H1 (cell line): Measurements from ENCODE around the gene MBNL1. TPM values are rescaled to one million over a fixed set of nuclear protein-coding genes. Genes with fewer than 3 reads are reported as not detected.

ENCODE experiments used
- CTCF ChIA-PET: fragments of 300-600 bp; sonication (Branson Sonifier 250); formaldehyde crosslinking; loops from one replicate; lab custom pipeline; 2021; ENCODE audit not compliant: partially characterized antibody; lab: Charles Lee
- POLR2A ChIA-PET: fragments of 300-600 bp; sonication (Branson Sonifier 250); formaldehyde crosslinking; loops from one replicate; lab custom pipeline; 2021; ENCODE audit warnings: inconsistent platforms; ENCODE audit not compliant: partially characterized antibody; lab: Charles Lee
- DNase-seq, 2 experiments: peaks; one replicate each; pipeline versions ENCODE4 v3.0.0 to v3.0.0-alpha.2; 2010 to 2022; ENCODE audit warnings: low spot score in 2 of 2, low read depth in 1 of 2, mixed read lengths in 1 of 2
- FAIRE-seq: peaks from 2 replicates; lab custom pipeline; 2011; peaks lifted over from hg19 to GRCh38; lab: Jason Lieb, UNC
- H2AFZ ChIP-seq: 2 replicates; pipeline ENCODE4 v1.8.1; 2012; ENCODE audit warnings: low read length, inconsistent platforms
- H2AK5ac ChIP-seq: 2 replicates; pipeline ENCODE4 v1.6.1; 2013; ENCODE audit warnings: low read depth, low read length
- H2BK120ac ChIP-seq: replicated peaks from 2 replicates; pipeline ENCODE3; 2013; ENCODE audit warnings: low read depth, low read length, inconsistent platforms
- H2BK12ac ChIP-seq: 2 replicates; pipeline ENCODE4 v1.6.1; 2013; ENCODE audit warnings: low read depth, low read length
- H2BK15ac ChIP-seq: 2 replicates; pipeline ENCODE4 v1.6.1; 2013; ENCODE audit warnings: low read length
- H2BK20ac ChIP-seq: 2 replicates; pipeline ENCODE4 v1.6.1; 2013; ENCODE audit warnings: low read length
- H2BK5ac ChIP-seq: 2 replicates; pipeline ENCODE4 v1.6.1; 2013; ENCODE audit warnings: low read depth, low read length
- H3K14ac ChIP-seq: 2 replicates; pipeline ENCODE4 v1.6.1; 2013; ENCODE audit warnings: inconsistent platforms; ENCODE audit not compliant: insufficient read length
- H3K18ac ChIP-seq: 2 replicates; pipeline ENCODE4 v1.6.1; 2013; ENCODE audit warnings: low read length; ENCODE audit errors: extremely low read depth
- H3K23ac ChIP-seq: 2 replicates; pipeline ENCODE4 v1.6.1; 2013; ENCODE audit warnings: inconsistent platforms; ENCODE audit not compliant: insufficient read length
- H3K23me2 ChIP-seq: 2 replicates; pipeline ENCODE4 v1.6.1; 2013; ENCODE audit warnings: low read depth, low read length
- H3K27ac ChIP-seq: 2 replicates; pipeline ENCODE4 v1.6.1; 2011; ENCODE audit warnings: low read depth, low read length, inconsistent platforms
- H3K27me3 ChIP-seq, 4 experiments: replicated peaks in 1 of 4; 1 replicate in 1 of 4; 2 replicates in 3 of 4; pipeline versions ENCODE4 v1.6.1 to v1.8.1; 2011 to 2013; ENCODE audit warnings: low read length in 3 of 4, mild to moderate bottlenecking in 3 of 4, inconsistent platforms in 2 of 4, mixed read lengths in 2 of 4, moderate library complexity in 1 of 4; ENCODE audit not compliant: control insufficient read depth in 3 of 4, insufficient read depth in 3 of 4; ENCODE audit errors: extremely low read depth in 1 of 4
- H3K36me3 ChIP-seq, 4 experiments: 2 replicates each; pipeline versions ENCODE4 v1.6.1 to v1.8.1; 2011 to 2013; ENCODE audit warnings: mild to moderate bottlenecking in 4 of 4, low read length in 3 of 4, moderate library complexity in 2 of 4, control low read depth in 1 of 4, inconsistent platforms in 1 of 4; ENCODE audit not compliant: insufficient read depth in 4 of 4, control insufficient read depth in 2 of 4
- H3K4ac ChIP-seq: replicated peaks from 2 replicates; pipeline ENCODE3; 2013; ENCODE audit warnings: low read length, low read depth, mixed read lengths, inconsistent platforms; ENCODE audit not compliant: insufficient read length
- H3K4me1 ChIP-seq, 4 experiments: replicated peaks in 1 of 4; 1 replicate in 1 of 4; 2 replicates in 3 of 4; pipeline versions ENCODE4 v1.6.1 to v1.8.1; 2011 to 2013; ENCODE audit warnings: low read length in 3 of 4, inconsistent platforms in 2 of 4, mixed read lengths in 1 of 4; ENCODE audit not compliant: insufficient read depth in 4 of 4, control insufficient read depth in 3 of 4
- H3K4me2 ChIP-seq, 2 experiments: 2 replicates each; pipeline versions ENCODE4 v1.6.1 to v1.8.1; 2011 to 2013; ENCODE audit warnings: low read depth in 2 of 2, low read length in 2 of 2, control low read depth in 1 of 2, inconsistent platforms in 1 of 2, mild to moderate bottlenecking in 1 of 2; ENCODE audit not compliant: insufficient read depth in 1 of 2
- H3K4me3 ChIP-seq, 4 experiments: fragments of 200-600, 300-600 bp in 1 of 4; sonication (generic), shearing (Covaris generic), sonication (Bioruptor Twin) in 1 of 4; 2 replicates each; pipeline versions ENCODE4 v1.5.1 to v1.8.1; 2011 to 2016; ENCODE audit warnings: low read length in 4 of 4, low read depth in 3 of 4, control low read depth in 2 of 4, inconsistent platforms in 2 of 4, mild to moderate bottlenecking in 2 of 4, mixed read lengths in 1 of 4, moderate library complexity in 1 of 4; ENCODE audit not compliant: insufficient read depth in 2 of 4; ENCODE audit errors: extremely low read depth in 1 of 4
- H3K56ac ChIP-seq: replicated peaks from 2 replicates; pipeline ENCODE3; 2013; ENCODE audit warnings: low read depth, mild to moderate bottlenecking, mixed read lengths, low read length, inconsistent platforms; ENCODE audit not compliant: insufficient read length
- H3K79me1 ChIP-seq: 2 replicates; pipeline ENCODE4 v1.6.1; 2013; ENCODE audit warnings: low read depth, low read length, control low read depth
- H3K79me2 ChIP-seq, 2 experiments: 2 replicates each; pipeline versions ENCODE4 v1.6.1 to v1.8.1; 2012 to 2013; ENCODE audit warnings: low read length in 2 of 2, mild to moderate bottlenecking in 2 of 2, inconsistent platforms in 1 of 2; ENCODE audit not compliant: insufficient read depth in 2 of 2, control insufficient read depth in 1 of 2
- H3K9ac ChIP-seq, 4 experiments: replicated peaks in 1 of 4; 1 replicate in 1 of 4; 2 replicates in 3 of 4; pipeline versions ENCODE4 v1.6.1 to v1.8.1; 2011 to 2013; ENCODE audit warnings: low read depth in 3 of 4, low read length in 3 of 4, control low read depth in 2 of 4, mild to moderate bottlenecking in 2 of 4, moderate library complexity in 2 of 4, inconsistent platforms in 1 of 4; ENCODE audit errors: extremely low read depth in 1 of 4
- H3K9me3 ChIP-seq, 2 experiments: 2 replicates each; pipeline versions ENCODE4 v1.6.1 to v1.8.1; 2012 to 2013; ENCODE audit warnings: mild to moderate bottlenecking in 2 of 2, moderate library complexity in 2 of 2, control low read depth in 1 of 2, inconsistent platforms in 1 of 2, low read depth in 1 of 2, low read length in 1 of 2, mixed read lengths in 1 of 2; ENCODE audit not compliant: insufficient read depth in 2 of 2
- H4K20me1 ChIP-seq, 2 experiments: replicated peaks in 1 of 2; 2 replicates each; pipeline versions ENCODE3 to v1.8.1; 2011 to 2013; ENCODE audit warnings: inconsistent platforms in 2 of 2, low read length in 2 of 2, mild to moderate bottlenecking in 1 of 2; ENCODE audit not compliant: insufficient read depth in 2 of 2, control insufficient read depth in 1 of 2
- H4K5ac ChIP-seq: 2 replicates; pipeline ENCODE4 v1.6.1; 2013; ENCODE audit warnings: low read length, low read depth, mixed read lengths, inconsistent platforms; ENCODE audit not compliant: insufficient read length
- H4K8ac ChIP-seq: 2 replicates; pipeline ENCODE4 v1.8.0; 2013; ENCODE audit warnings: mild to moderate bottlenecking, moderate library complexity, low read length, inconsistent platforms; ENCODE audit not compliant: insufficient read depth; ENCODE audit errors: extremely low read depth
- H4K91ac ChIP-seq: replicated peaks from 2 replicates; pipeline ENCODE3; 2013; ENCODE audit warnings: low read length, mixed read lengths, inconsistent platforms; ENCODE audit not compliant: insufficient read length
- WGBS, 2 experiments: shearing (Covaris generic) in 1 of 2; methylation state at CpG; one replicate each; pipeline versions ENCODE4 v1.1.6 to v1.1.7; 2013 to 2015; ENCODE audit warnings: low lambda C conversion rate in 2 of 2, mixed read lengths in 2 of 2, inconsistent platforms in 1 of 2, low coverage in 1 of 2, missing lambda C conversion rate in 1 of 2; ENCODE audit not compliant: insufficient replicate concordance in 2 of 2, insufficient coverage in 1 of 2, insufficient read length in 1 of 2; ENCODE audit errors: extremely low coverage in 1 of 2, missing lambda C conversion rate in 1 of 2; 5-methylcytosine and 5-hydroxymethylcytosine counted together
- polyA plus RNA-seq, 7 experiments: library from polyadenylated mRNA; depleted of rRNA in 3 of 7; stranded (reverse) in 5 of 7; unstranded in 2 of 7; fragments of >200 nt in 5 of 7; fragments of 200-250 nt in 2 of 7; gene quantifications; 1 replicate in 5 of 7; 2 replicates in 1 of 7; 4 replicates in 1 of 7; pipeline versions ENCODE4 v1.2.1 to v1.2.3, GENCODE V29; 2011 to 2013; ENCODE audit warnings: missing spikeins in 2 of 7, mixed read lengths in 2 of 7
- total RNA-seq: library from RNA; stranded (reverse); fragmentation: NEBNext Ultra II Directional; extraction: Animal tissue kit (Norgen Biotek cat#: 25700); gene quantifications from 2 replicates; pipeline ENCODE4 v1.2.1, GENCODE V29; 2021

Gene MBNL1
- total and polyA plus RNA-seq, 2 of the 8 experiments (the other 6 are each of a cell fraction or from before 2014, with no cell fraction given) = 5.0 to 16.4 TPM

GRCh38 chr3:152452318-152452717 lies 183.6 kb downstream of the MBNL1 start:
- Histone ChIP-seq H4K5ac (no peak overlapping the region), H2AK5ac (no peak overlapping the region), H4K91ac (no peak overlapping the region), H2BK12ac (no peak overlapping the region), H3K14ac (no peak overlapping the region), H3K27me3 (no peaks in the 10 kb centered on the region), H3K79me2 (no peaks in the 10 kb centered on the region), H3K23ac (no peak overlapping the region), H3K4me3 (no peak overlapping the region), H3K79me1 (no peaks in the 10 kb centered on the region; the same call in 1 of the 2 replicates), H3K36me3 (no peaks in the 10 kb centered on the region), H2AFZ (no peak overlapping the region), H3K9me3 (no peaks in the 10 kb centered on the region), H3K27ac (no peak overlapping the region), H2BK120ac (no peak overlapping the region), H3K4me1 (peaks cover 0 to 4% (median 2%) of the 10 kb centered on the region in 4 experiments; a peak in 1 of 7 replicates), H2BK20ac (no peak overlapping the region), H3K18ac (no peak overlapping the region), H4K8ac (no peak overlapping the region), H3K4me2 (no peak overlapping the region), H3K56ac (no peak overlapping the region), H3K9ac (no peak overlapping the region), H4K20me1 (no peaks in the 10 kb centered on the region), H2BK5ac (no peak overlapping the region), H2BK15ac (no peak overlapping the region), H3K23me2 (peaks cover 1% of the 10 kb centered on the region; the same call in 1 of the 2 replicates), H3K4ac (no peak overlapping the region)
- FAIRE-seq (no peak), DNase-seq (no peak)
- CTCF ChIA-PET = interaction anchor here (0.9 to 1.2 kb wide), 4 partner anchors 9 to 382 kb away, joined by 3 to 5 read pairs (median 4); no protein-coding TSS in a partner anchor
- WGBS, 2 experiments = 93% methylated on average over 1 of the region's 1 CpG; no CpG with 5 or more reads in 1 of the 2 experiments
- POLR2A ChIA-PET = no interaction called here
